HL-60 (cell line): Measurements from ENCODE around the gene DPYSL4.
"Not testable (repeated sequence)": the region's sequence is repeated elsewhere in the genome, so short reads cannot be mapped to it uniquely, and the experiment has no call there.

Experiments
- DNase-seq, 2 experiments: peaks; one replicate each; pipeline ENCODE4 v3.0.0-alpha.2; 2010 to 2020; ENCODE audit warnings: low read depth in 1 of 2, low spot score in 1 of 2
- H3K27ac ChIP-seq: fragments of 250-450 bp; sonication (Bioruptor Pico); replicated peaks from 2 replicates; pipeline ENCODE4 v1.5.1; 2020; ENCODE audit warnings: mild to moderate bottlenecking, moderate library complexity
- H3K27me3 ChIP-seq: fragments of 250-450 bp; sonication (Bioruptor Pico); 2 replicates; pipeline ENCODE4 v1.5.1; 2021; ENCODE audit warnings: mild to moderate bottlenecking, moderate library complexity; ENCODE audit not compliant: insufficient read depth, poor library complexity, severe bottlenecking
- H3K4me3 ChIP-seq: replicated peaks from 2 replicates; pipeline ENCODE4 v1.5.1; 2011; ENCODE audit warnings: mild to moderate bottlenecking, control low read depth, low read length; ENCODE audit not compliant: insufficient read depth
- GABPA ChIP-seq: IDR thresholded peaks from 2 replicates; pipeline ENCODE4 v1.6.1; 2012; ENCODE audit warnings: low read depth
- POLR2AphosphoS5 ChIP-seq: IDR thresholded peaks from 2 replicates; pipeline ENCODE4 v1.6.1; 2012; ENCODE audit warnings: low read depth
- SPI1 ChIP-seq: IDR thresholded peaks from 2 replicates; pipeline ENCODE4 v1.6.1; 2012; ENCODE audit warnings: low read depth, mild to moderate bottlenecking, borderline replicate concordance
- TF ChIP-seq, protein P1 (sequence below): IDR thresholded peaks from one replicate; pipeline ENCODE4 v1.5.1; 2011; ENCODE audit warnings: low read length, control low read depth, inconsistent platforms; ENCODE audit not compliant: insufficient read depth
- TF ChIP-seq, protein P2 (sequence below): IDR thresholded peaks from 2 replicates; pipeline ENCODE4 v1.6.1; 2012; ENCODE audit warnings: low read depth; ENCODE audit not compliant: insufficient replicate concordance

The DPYSL4 gene

DNA sequence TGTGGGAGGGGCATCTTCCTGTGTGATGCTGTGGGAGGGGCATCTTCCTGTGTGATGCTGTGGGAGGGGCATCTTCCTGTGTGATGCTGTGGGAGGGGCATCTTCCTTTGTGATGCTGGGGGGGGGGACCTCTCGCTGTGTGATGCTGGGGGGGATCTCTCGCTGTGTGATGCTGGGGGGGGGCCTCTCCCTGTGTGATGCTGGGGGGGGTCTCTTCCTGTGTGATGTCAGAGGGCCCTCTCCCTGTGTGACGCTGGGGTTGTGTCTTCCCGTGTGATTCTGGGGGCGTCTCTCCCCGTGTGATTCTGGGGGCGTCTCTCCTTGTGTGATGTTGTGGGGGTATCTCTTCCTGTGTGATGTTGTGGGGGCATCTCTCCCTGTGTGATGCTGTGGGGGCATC is 27.9 kb upstream of the DPYSL4 start:
- no peak for DNase-seq
- Histone ChIP-seq H3K27ac (no peak overlapping the region), H3K27me3 (peaks cover 2% of the 10 kb centered on the region), H3K4me3 (no peak overlapping the region)
- TF ChIP-seq, protein P1, sequence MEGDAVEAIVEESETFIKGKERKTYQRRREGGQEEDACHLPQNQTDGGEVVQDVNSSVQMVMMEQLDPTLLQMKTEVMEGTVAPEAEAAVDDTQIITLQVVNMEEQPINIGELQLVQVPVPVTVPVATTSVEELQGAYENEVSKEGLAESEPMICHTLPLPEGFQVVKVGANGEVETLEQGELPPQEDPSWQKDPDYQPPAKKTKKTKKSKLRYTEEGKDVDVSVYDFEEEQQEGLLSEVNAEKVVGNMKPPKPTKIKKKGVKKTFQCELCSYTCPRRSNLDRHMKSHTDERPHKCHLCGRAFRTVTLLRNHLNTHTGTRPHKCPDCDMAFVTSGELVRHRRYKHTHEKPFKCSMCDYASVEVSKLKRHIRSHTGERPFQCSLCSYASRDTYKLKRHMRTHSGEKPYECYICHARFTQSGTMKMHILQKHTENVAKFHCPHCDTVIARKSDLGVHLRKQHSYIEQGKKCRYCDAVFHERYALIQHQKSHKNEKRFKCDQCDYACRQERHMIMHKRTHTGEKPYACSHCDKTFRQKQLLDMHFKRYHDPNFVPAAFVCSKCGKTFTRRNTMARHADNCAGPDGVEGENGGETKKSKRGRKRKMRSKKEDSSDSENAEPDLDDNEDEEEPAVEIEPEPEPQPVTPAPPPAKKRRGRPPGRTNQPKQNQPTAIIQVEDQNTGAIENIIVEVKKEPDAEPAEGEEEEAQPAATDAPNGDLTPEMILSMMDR = no peak
- TF ChIP-seq, protein P2, sequence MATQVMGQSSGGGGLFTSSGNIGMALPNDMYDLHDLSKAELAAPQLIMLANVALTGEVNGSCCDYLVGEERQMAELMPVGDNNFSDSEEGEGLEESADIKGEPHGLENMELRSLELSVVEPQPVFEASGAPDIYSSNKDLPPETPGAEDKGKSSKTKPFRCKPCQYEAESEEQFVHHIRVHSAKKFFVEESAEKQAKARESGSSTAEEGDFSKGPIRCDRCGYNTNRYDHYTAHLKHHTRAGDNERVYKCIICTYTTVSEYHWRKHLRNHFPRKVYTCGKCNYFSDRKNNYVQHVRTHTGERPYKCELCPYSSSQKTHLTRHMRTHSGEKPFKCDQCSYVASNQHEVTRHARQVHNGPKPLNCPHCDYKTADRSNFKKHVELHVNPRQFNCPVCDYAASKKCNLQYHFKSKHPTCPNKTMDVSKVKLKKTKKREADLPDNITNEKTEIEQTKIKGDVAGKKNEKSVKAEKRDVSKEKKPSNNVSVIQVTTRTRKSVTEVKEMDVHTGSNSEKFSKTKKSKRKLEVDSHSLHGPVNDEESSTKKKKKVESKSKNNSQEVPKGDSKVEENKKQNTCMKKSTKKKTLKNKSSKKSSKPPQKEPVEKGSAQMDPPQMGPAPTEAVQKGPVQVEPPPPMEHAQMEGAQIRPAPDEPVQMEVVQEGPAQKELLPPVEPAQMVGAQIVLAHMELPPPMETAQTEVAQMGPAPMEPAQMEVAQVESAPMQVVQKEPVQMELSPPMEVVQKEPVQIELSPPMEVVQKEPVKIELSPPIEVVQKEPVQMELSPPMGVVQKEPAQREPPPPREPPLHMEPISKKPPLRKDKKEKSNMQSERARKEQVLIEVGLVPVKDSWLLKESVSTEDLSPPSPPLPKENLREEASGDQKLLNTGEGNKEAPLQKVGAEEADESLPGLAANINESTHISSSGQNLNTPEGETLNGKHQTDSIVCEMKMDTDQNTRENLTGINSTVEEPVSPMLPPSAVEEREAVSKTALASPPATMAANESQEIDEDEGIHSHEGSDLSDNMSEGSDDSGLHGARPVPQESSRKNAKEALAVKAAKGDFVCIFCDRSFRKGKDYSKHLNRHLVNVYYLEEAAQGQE = no peak
- no peak for TF ChIP-seq SPI1
- no peak for TF ChIP-seq GABPA
- TF ChIP-seq POLR2AphosphoS5 = no peak

DNA sequence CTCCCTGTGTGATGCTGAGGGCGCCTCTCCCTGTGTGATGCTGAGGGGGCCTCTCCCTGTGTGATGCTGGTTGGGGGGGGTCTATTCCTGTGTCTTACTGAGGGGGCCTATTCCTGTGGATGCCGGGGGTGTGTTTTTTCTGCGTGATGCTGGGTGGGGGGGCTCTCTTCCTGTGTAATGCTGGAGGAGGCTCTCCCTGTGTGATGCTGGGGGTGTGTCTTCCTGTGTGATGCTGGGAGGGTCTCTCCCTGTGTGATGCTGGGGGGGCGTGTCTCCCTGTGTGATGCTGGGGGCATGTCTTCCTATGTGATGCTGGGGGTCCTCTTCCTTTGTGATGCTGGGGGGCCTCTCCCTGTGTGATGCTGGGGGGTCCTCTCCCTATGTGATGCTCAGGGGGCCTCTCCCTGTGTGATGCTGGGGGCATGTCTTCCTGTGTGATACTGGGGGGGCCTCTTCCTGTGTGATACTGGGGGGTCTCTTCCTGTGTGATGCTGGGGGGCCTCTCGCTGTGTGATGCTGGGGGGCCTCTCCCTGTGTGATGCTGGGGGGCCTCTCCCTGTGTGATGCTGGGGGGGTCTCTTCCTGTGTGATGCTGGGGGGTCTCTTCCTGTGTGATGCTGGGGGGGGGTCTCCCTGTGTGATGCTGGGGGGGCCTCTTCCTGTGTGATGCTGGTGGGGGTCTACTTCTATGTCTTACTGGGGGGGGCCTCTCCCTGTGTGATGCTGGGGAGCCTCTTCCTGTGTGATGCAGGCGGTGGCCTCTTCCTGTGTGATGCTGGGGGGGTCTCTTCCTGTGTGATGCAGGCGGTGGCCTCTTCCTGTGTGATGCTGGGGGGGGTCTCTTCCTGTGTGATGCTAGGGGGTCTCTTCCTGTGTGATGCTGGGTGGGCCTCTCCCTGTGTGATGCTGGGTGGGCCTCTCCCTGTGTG is 27.2 kb upstream of the DPYSL4 start:
- H3K4me3 ChIP-seq, DNase-seq, H3K27ac ChIP-seq, H3K27me3 ChIP-seq: not testable (repeated sequence)

DNA sequence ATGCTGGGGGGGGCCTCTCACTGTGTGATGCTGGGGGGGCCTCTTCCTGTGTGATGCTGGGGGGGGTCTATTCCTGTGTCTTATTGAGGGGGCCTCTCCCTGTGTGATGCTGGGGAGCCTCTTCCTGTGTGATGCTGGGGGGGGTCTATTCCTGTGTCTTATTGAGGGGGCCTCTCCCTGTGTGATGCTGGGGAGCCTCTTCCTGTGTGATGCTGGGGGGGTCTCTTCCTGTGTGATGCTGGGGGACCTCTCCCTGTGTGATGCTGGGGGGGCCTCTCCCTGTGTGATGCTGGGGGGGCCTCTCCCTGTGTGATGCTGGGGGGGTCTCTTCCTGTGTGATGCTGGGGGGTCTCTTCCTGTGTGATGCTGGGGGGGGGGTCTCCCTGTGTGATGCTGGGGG is 26.5 kb upstream of the DPYSL4 start:
- H3K27ac ChIP-seq, H3K27me3 ChIP-seq, DNase-seq, H3K4me3 ChIP-seq: not testable (repeated sequence)

DNA sequence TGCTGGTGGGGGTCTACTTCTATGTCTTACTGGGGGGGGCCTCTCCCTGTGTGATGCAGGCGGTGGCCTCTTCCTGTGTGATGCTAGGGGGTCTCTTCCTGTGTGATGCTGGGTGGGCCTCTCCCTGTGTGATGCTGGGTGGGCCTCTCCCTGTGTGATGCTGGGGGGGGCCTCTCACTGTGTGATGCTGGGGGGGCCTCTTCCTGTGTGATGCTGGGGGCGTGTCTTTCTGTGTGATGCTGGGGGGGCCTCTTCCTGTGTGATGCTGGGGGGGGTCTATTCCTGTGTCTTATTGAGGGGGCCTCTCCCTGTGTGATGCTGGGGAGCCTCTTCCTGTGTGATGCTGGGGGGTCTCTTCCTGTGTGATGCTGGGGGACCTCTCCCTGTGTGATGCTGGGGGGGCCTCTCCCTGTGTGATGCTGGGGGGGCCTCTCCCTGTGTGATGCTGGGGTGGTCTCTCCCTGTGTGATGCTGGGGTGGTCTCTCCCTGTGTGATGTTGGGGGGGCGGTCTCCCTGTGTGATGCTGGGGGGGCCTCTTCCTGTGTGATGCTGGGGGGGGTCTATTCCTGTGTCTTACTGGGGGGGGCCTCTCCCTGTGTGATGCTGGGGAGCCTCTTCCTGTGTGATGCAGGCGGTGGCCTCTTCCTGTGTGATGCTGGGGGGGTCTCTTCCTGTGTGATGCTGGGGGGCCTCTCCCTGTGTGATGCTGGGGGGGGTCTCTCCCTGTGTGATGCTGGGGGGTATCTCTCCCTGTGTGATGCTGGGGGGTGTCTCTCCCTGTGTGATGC is 25.7 kb upstream of the DPYSL4 start:
- H3K27ac ChIP-seq, H3K27me3 ChIP-seq, DNase-seq, H3K4me3 ChIP-seq: not testable (repeated sequence)

DNA sequence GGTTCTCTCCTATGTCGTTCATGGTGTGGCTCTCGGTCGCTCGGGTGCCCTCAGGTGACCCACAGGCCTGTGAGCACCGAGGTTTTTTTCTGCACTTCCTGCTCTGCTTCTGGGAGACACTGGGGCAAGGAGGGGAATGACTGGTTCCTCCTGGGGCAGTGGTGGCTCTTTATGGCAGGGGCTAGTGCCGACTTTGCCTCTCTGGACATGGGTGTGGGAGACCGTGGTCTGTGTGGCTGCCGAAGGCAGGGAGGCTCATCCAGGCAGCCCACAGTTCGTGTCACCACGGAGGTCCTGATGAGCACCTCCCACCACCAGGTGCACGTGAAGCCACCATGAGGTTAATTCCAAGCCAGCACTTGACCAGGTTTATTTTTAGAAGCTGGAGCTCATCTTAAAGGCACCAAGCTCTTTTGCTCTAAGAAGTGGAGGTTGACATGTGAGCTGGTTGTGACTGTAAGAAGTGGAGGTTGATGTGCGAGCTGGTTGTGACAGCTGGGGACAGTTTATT is 24.7 kb upstream of the DPYSL4 start:
- H3K27ac ChIP-seq = no peak overlapping the region
- DNase-seq = no peak
- no peak overlapping the region for H3K4me3 ChIP-seq
- no peak for TF ChIP-seq POLR2AphosphoS5
- TF ChIP-seq, protein P2 = no peak
- TF ChIP-seq GABPA = no peak
- TF ChIP-seq, protein P1 = no peak
- TF ChIP-seq SPI1 = no peak
- peaks cover 2% of the 10 kb centered on the region for H3K27me3 ChIP-seq
